Immature natural killer cell (primary cell): Measurements from ENCODE around the gene RPLP2. TPM values are rescaled to one million over a fixed set of nuclear protein-coding genes. Genes with fewer than 3 reads are reported as not detected.

ENCODE experiments used
- DNase-seq, 3 donors: peaks; one replicate each; pipeline ENCODE4 v3.0.0; 2022; ENCODE audit warnings: mixed read lengths in 1 of 3
- H3K27ac Mint-ChIP-seq, 6 donors: one replicate each; pipeline ENCODE4 v1.8.0; 2020; ENCODE audit warnings: mixed read lengths in 6 of 6, mild to moderate bottlenecking in 5 of 6, inconsistent platforms in 4 of 6, moderate library complexity in 3 of 6
- H3K27me3 Mint-ChIP-seq, 3 donors: one replicate each; pipeline ENCODE4 v1.8.0; 2020 to 2021; ENCODE audit warnings: low read depth in 3 of 3, mild to moderate bottlenecking in 3 of 3, mixed read lengths in 3 of 3, moderate library complexity in 3 of 3, inconsistent platforms in 1 of 3
- H3K36me3 Mint-ChIP-seq, 3 donors: one replicate each; pipeline ENCODE4 v1.8.0; 2020; ENCODE audit warnings: mixed read lengths in 3 of 3, inconsistent platforms in 2 of 3, mild to moderate bottlenecking in 2 of 3
- H3K4me1 Mint-ChIP-seq, 2 donors: one replicate each; pipeline ENCODE4 v1.8.0; 2020; ENCODE audit warnings: inconsistent platforms in 2 of 2, mild to moderate bottlenecking in 2 of 2, mixed read lengths in 2 of 2, moderate library complexity in 1 of 2
- H3K4me3 Mint-ChIP-seq, 5 donors: one replicate each; pipeline ENCODE4 v1.8.0; 2020; ENCODE audit warnings: mild to moderate bottlenecking in 5 of 5, mixed read lengths in 5 of 5, inconsistent platforms in 3 of 5, moderate library complexity in 3 of 5
- H3K9me3 Mint-ChIP-seq, 6 donors: one replicate each; pipeline ENCODE4 v1.8.0; 2020; ENCODE audit warnings: mild to moderate bottlenecking in 6 of 6, mixed read lengths in 6 of 6, inconsistent platforms in 4 of 6, moderate library complexity in 3 of 6
- polyA plus RNA-seq, 3 donors: library from polyadenylated mRNA; unstranded; fragments of 300-500 nt; fragmentation: Illumina TruSeq; gene quantifications; one replicate each; pipeline ENCODE4 v1.2.3, GENCODE V29; 2021

The RPLP2 gene
- polyA plus RNA-seq, 3 donors from 2014 or later, result 640 to 2,076 (median 1,474) TPM

GRCh38 chr11:799641-800316 is 10.0 kb upstream of the RPLP2 start:
- Mint-ChIP-seq H3K4me1 (peaks cover 10 to 18% of the 10 kb centered on the region in 2 donors), H3K4me3 (no peak overlapping the region), H3K27ac (no peak overlapping the region)

DNA sequence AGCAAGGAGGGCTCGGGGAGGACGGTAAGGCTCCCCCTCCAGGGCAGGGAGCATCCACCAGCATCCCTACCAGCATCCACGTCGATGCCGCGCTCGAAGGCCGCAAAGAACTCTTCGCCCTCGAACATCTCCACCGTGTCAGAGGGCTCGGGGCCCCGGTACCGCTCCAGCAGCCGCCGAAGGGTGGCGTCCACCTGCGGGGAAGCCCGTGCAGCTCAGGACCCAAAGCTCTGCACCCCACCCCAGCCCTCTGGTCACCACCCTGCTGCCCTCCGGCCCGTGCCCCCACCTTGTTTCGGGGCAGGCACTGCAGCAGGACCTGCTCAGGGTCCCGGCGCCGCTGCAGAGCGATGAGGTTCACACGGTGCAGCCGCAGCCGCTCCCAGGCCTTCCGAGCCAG is 9.3 kb upstream of the RPLP2 start:
- Mint-ChIP-seq H3K4me1 (peaks cover 10 to 18% of the 10 kb centered on the region in 2 donors), H3K27me3 (peaks cover 0 to 6% (median 5%) of the 10 kb centered on the region in 3 donors), H3K36me3 (no peaks in the 10 kb centered on the region), H3K27ac (no peak overlapping the region), H3K4me3 (no peak overlapping the region), H3K9me3 (no peaks in the 10 kb centered on the region)
- no peak for DNase-seq

More at GRCh38 chr11:799641-800316, 10.0 kb upstream of the RPLP2 start:
- H3K27me3 Mint-ChIP-seq, result peaks cover 0 to 5% (median 5%) of the 10 kb centered on the region in 3 donors
- DNase-seq, result no peak
- no peaks in the 10 kb centered on the region for H3K36me3 Mint-ChIP-seq
- H3K9me3 Mint-ChIP-seq, result no peaks in the 10 kb centered on the region

DNA sequence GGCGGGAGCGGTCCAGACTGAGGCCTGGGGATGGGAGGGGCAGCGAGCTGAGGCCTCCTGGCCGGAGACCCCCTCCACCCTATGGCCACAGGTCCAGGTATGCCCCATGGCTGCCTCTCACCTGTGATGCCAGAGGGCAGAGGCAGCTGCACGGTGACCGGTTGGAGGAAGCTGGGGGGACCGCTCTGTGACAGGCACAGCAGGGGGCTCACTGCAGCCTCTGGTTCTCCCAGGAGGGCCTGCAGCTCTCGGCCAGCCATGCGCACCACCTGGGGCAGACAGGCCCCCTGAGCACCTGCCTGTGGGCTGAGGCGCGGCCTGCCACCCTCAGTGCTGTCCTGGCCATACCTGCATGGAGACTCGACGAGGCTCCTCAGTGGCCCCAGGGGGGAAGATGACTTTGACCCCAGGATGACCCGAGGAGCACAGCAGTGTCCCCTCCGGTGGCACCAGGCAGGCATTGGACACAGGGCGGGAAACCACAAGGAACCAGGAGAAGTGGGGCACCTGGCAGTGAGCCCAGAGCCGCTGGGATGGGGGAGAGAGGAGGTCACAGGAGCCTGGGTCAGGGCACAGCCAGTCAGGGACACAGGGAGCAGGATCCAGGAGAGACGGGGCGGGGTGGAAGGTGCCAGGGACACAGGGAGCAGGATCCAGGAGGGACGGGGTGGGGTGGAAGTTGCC is 8.5 kb upstream of the RPLP2 start:
- peaks cover 0 to 5% (median 5%) of the 10 kb centered on the region in 3 donors for H3K27me3 Mint-ChIP-seq
- H3K36me3 Mint-ChIP-seq, result no peaks in the 10 kb centered on the region
- peaks cover 5 to 15% of the 10 kb centered on the region in 2 donors for H3K4me1 Mint-ChIP-seq
- no peaks in the 10 kb centered on the region for H3K9me3 Mint-ChIP-seq
- H3K27ac Mint-ChIP-seq, result no peak overlapping the region
- DNase-seq, result no peak
- H3K4me3 Mint-ChIP-seq, result no peak overlapping the region

DNA sequence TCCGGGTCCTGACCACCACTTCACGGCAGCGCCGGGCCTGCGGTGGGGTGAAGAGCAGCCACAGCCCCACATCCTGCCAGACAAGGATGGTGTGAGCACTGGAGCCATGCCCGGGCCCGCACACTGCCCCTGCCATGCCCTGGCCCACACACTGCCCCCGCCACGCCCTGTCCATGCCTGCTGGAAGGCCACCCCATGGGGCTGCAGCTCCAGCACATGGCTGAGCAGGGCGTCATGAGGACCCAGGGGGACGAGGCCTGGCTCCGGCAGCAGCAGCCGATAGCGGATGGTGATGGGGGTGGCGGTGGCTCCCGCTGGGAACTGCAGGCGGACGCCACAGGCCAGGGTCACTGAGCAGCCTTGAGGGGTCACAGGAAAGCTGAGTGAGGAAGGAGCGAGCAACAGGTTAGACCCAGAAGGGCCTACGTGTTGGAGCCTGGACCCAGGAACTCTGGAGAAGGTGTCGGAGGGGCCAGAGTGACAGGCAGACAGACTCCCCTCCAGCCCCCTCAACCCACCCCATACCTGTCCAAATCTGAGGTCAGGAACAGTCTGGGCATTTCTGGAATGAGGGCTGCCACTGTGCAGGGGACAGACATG is 7.6 kb upstream of the RPLP2 start:
- DNase-seq, result no peak
- H3K36me3 Mint-ChIP-seq, result no peaks in the 10 kb centered on the region
- no peak overlapping the region for H3K4me3 Mint-ChIP-seq
- H3K27me3 Mint-ChIP-seq, result peaks cover 0 to 5% (median 4%) of the 10 kb centered on the region in 3 donors
- peaks cover 0 to 6% of the 10 kb centered on the region in 2 donors for H3K4me1 Mint-ChIP-seq
- H3K9me3 Mint-ChIP-seq, result no peaks in the 10 kb centered on the region
- H3K27ac Mint-ChIP-seq, result no peak overlapping the region

DNA sequence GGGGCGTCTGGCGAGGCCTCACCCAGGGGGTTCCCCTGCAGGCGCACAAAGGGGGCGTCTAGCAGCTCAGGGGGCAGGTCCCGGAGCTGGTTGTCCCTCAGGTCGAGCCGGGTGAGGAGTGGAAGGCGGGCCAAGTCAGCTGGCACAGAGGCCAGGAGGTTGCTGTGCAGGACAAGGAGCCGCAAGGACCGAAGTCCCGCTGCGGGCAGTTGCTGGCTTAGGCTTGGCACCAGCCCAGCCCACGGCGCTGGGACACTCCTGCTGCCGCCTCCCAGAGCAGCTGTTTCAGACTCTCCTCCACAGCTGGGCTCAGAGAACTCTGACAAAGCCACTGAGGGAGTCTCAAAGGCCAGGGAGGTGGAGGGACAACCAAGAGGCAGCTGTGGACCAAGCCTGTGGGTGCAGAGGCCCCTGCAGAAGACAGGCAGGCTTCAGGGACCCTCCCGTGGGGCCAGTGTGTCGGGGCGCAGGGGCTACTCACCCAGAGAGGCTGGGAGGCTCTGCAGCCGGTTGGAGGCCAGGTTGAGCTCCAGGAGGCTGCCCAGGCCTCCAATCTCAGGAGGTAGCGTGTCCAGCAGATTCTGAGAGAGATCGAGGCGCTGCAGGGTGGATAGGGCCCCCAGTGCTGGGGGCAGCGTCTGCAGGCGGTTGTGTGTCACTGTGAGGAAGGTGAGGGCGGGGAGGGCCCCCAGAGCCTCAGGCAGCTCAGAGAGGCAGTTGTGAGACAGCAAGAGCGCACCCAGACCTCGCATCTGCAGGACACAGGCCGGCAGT is 6.9 kb upstream of the RPLP2 start:
- H3K9me3 Mint-ChIP-seq, result no peaks in the 10 kb centered on the region
- H3K27me3 Mint-ChIP-seq, result peaks cover 0 to 2% (median 2%) of the 10 kb centered on the region in 3 donors
- H3K4me3 Mint-ChIP-seq, result peak overlapping the region in 1 of 5 donors; percentile 13
- no peak for DNase-seq
- peaks cover 4 to 6% of the 10 kb centered on the region in 2 donors for H3K4me1 Mint-ChIP-seq
- H3K36me3 Mint-ChIP-seq, result no peaks in the 10 kb centered on the region
- H3K27ac Mint-ChIP-seq, result no peak overlapping the region

DNA sequence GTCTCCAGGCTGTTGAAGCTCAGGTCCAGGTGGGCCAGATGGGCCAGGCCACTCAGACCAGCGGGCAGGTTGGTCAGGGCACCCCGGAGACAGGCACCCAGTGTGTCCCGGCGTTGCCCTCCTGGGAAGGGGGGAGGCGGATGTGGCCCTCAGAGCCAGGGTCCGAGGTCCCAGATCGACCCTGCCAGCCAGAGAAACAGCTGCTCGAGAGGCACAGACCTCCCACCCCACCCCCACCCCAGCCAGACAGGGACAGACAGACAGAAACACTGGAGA is 6.4 kb upstream of the RPLP2 start:
- DNase-seq, result no peak
- Mint-ChIP-seq H3K27ac (no peak overlapping the region), H3K36me3 (no peaks in the 10 kb centered on the region), H3K4me1 (peaks cover 8% of the 10 kb centered on the region in 2 donors), H3K4me3 (peak overlapping the region in 1 of 5 donors; percentile 26), H3K27me3 (peaks cover 0 to 4% (median 2%) of the 10 kb centered on the region in 3 donors), H3K9me3 (no peaks in the 10 kb centered on the region)

- peaks cover 0 to 7% (median 2%) of the 10 kb centered on the region in 3 donors for H3K27me3 Mint-ChIP-seq
- H3K4me3 Mint-ChIP-seq, result peak overlapping the region; percentile 72 to 82 (median 78)
- H3K9me3 Mint-ChIP-seq, result no peaks in the 10 kb centered on the region
- H3K36me3 Mint-ChIP-seq, result no peaks in the 10 kb centered on the region
- no peak for DNase-seq
- peaks cover 14% of the 10 kb centered on the region in 2 donors for H3K4me1 Mint-ChIP-seq
- peak overlapping the region in 4 of 6 donors; percentile 40 to 69 (median 64) for H3K27ac Mint-ChIP-seq
These were observed 5.8 kb upstream of the RPLP2 start for GRCh38 chr11:803770-804598.

GRCh38 chr11:804599-804964 is 5.2 kb upstream of the RPLP2 start:
- H3K4me1 Mint-ChIP-seq, result peaks cover 15 to 16% of the 10 kb centered on the region in 2 donors
- peaks cover 2 to 11% (median 6%) of the 10 kb centered on the region in 3 donors for H3K27me3 Mint-ChIP-seq
- H3K9me3 Mint-ChIP-seq, result no peaks in the 10 kb centered on the region
- no peaks in the 10 kb centered on the region for H3K36me3 Mint-ChIP-seq
- H3K27ac Mint-ChIP-seq, result peak overlapping the region in 4 of 6 donors; percentile 40 to 69 (median 64)
- H3K4me3 Mint-ChIP-seq, result peak overlapping the region; percentile 72 to 82 (median 78)
- no peak for DNase-seq

DNA sequence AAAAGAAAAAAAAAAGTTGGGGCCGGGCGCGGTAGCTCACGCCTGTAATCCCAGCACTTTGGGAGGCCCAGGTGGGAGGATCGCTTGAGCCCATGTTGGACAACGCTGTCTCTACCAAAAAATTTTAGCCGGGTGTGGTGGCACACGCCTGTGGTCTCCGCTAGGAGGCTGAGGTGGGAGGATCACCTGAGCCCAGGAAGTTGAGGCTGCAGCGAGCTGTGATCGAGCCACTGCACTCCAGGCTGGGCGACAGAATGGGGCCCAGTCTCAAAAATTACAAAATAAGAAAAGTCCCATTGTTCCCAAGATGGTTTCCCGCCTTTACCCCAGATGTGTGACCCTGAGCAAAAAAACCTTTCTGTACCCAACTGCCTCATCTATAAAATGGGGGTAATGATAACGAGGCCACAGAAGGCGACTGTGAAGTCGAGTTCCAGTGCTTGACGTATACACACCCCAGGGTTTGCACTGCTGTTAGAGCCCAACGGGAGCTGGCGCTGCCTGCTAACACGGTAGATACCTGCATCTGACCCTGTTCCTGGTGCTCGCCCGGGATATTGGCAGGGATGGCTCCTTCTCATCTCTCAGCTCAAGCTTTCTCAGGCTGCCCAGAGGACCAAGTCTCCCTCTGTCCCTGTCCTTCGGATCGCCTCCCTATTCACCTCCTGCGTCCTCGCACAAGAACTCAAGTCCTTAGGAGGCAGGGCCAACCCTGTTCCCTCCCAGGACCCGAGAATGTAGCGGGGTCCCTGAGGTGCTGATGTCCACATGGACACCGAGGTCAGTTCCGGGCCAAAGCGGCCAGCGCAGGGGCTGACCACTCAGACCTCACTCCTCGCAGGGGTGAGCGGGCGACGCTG is 1.1 kb upstream of the RPLP2 start:
- Mint-ChIP-seq H3K27me3 (peaks cover 5 to 21% (median 9%) of the 10 kb centered on the region in 3 donors), H3K9me3 (no peaks in the 10 kb centered on the region), H3K4me1 (peaks cover 37 to 38% of the 10 kb centered on the region in 2 donors), H3K4me3 (peak overlapping the region; percentile 94 to 98 (median 95)), H3K27ac (peak overlapping the region; percentile 96 to 99 (median 98)), H3K36me3 (no peaks in the 10 kb centered on the region)
- no peak for DNase-seq

DNA sequence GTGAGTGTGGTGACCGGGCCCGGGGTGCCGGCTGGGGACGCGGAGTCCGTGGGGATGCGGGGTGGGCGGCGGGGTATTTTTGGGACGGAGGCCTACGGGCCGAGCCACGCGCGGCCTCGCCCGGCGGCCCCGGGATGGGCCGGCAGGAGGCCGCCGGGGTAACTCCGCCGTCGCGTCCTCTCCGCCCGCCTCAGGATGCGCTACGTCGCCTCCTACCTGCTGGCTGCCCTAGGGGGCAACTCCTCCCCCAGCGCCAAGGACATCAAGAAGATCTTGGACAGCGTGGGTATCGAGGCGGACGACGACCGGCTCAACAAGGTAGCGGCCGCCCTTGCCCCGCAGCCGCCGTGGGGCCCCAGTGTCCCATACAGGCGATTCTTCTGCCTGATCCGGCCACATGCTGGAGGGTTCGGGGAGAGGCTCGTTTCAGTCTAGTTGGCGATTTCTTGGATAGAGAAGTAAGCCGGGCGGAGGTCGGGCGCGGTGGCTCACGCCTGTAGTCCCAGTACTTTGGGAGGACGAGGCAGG is 337 bp downstream of the RPLP2 start:
- H3K4me1 Mint-ChIP-seq, result peaks cover 33 to 38% of the 10 kb centered on the region in 2 donors
- peaks cover 5 to 21% (median 9%) of the 10 kb centered on the region in 3 donors for H3K27me3 Mint-ChIP-seq
- no peaks in the 10 kb centered on the region for H3K36me3 Mint-ChIP-seq
- peak overlapping the region; percentile 96 to 99 (median 98) for H3K27ac Mint-ChIP-seq
- H3K4me3 Mint-ChIP-seq, result peak overlapping the region; percentile 94 to 98 (median 95)
- no peaks in the 10 kb centered on the region for H3K9me3 Mint-ChIP-seq
- DNase-seq, result no peak

DNA sequence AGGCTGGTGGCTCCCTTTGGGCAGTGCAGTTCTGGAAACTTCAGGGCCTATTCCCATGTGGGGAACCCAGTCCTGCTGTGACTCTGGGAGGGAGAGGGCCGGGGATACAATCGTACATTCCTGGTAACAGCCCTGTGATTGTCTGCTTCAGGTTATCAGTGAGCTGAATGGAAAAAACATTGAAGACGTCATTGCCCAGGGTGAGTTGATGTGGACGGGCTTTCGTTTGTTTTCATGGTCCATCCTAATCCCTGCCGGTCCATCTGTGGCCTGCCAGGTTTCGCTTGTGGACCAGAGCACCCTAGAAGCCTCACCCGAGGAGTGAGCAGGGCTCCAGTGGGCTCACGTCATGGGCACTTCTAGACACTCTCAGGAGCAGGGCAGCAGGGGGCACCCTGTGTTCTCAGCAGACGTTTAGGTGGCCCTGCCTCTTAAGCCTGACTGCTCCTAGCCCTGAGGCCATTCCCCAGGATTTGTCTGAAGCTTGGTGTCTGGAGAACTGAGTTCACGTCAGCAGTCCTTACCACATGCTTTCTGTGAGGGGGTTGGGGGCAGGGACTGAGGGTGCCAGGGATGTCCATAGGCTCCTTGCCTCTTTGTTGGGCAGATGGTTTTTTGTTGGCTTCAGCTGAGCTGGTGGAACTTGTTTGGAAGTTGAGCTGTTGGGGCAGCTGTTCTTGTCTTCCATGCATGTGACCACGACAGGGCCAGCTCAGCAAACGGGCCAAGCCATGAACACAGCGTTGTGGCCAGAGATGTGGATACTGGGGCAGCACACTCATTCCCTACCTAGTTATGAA is 1.9 kb downstream of the RPLP2 start:
- peak overlapping the region; percentile 59 to 98 (median 86) for H3K4me3 Mint-ChIP-seq
- DNase-seq, result no peak
- H3K27ac Mint-ChIP-seq, result peak overlapping the region; percentile 81 to 98 (median 89)
- no peaks in the 10 kb centered on the region for H3K9me3 Mint-ChIP-seq
- peaks cover 5 to 22% (median 9%) of the 10 kb centered on the region in 3 donors for H3K27me3 Mint-ChIP-seq
- peaks cover 33 to 38% of the 10 kb centered on the region in 2 donors for H3K4me1 Mint-ChIP-seq
- no peaks in the 10 kb centered on the region for H3K36me3 Mint-ChIP-seq
